Upper lobe of left lung (tissue), 4 donors: Measurements from ENCODE around the gene RAB6D.

Experiments
- CTCF ChIP-seq, 6 experiments: fragments of 450-650 bp in 4 of 6; fragments of 200-600 bp in 2 of 6; sonication (generic) in 2 of 6; IDR thresholded peaks; one replicate each; pipeline ENCODE4 v1.5.1; 2016 to 2019; ENCODE audit warnings: antibody characterized with exemption in 6 of 6
- POLR2AphosphoS5 ChIP-seq, 2 donors: sonication (generic); formaldehyde crosslinking; IDR thresholded peaks; one replicate each; pipeline ENCODE4 v1.5.1; 2017; ENCODE audit warnings: antibody characterized with exemption in 2 of 2

- TF ChIP-seq CTCF (IDR thresholded peaks at IDR 0.05), result no peak
- no peak for TF ChIP-seq POLR2AphosphoS5 (IDR thresholded peaks at IDR 0.05)
Measured at GRCh38 chr2:131408207-131408606, 44.2 kb upstream of the RAB6D start.
